ENCODE data around the gene NAA16.

- no peak for TF ChIP-seq POLR2AphosphoS5 (IDR thresholded peaks at IDR 0.05)
- no peak for TF ChIP-seq CTCF (IDR thresholded peaks at IDR 0.05)
Measured at GRCh38 chr13:41408746-41409145, 97.7 kb downstream of the NAA16 start.
